GM12865 (cell line): ENCODE measurements around the gene SCAMP4.

Experiments used
- DNase-seq: peaks from one replicate; pipeline ENCODE4 v3.0.0; 2010; ENCODE audit warnings: low read depth
- H3K4me3 ChIP-seq: 2 replicates; pipeline ENCODE4 v1.5.1; 2011; ENCODE audit warnings: mild to moderate bottlenecking, low read depth, low read length, control low read depth
- CTCF ChIP-seq: IDR thresholded peaks from 2 replicates; pipeline ENCODE4 v1.5.1; 2011; ENCODE audit warnings: low read length, control low read depth, low read depth, inconsistent platforms; ENCODE audit not compliant: insufficient read depth; ENCODE audit errors: missing control alignments

Gene SCAMP4

GRCh38 chr19:1967087-1967608 is 61.9 kb downstream of the SCAMP4 start:
- H3K4me3 ChIP-seq: no peak overlapping the region
- TF ChIP-seq CTCF: no peak
- DNase-seq: no peak

- no peak for DNase-seq
- no peak overlapping the region for H3K4me3 ChIP-seq
- TF ChIP-seq CTCF: no peak
These were observed 63.3 kb downstream of the SCAMP4 start for GRCh38 chr19:1968279-1969175.

- no peak for DNase-seq
- no peak for TF ChIP-seq CTCF
- H3K4me3 ChIP-seq: no peak overlapping the region
These were observed 64.2 kb downstream of the SCAMP4 start for GRCh38 chr19:1969176-1970002.

- TF ChIP-seq CTCF: no peak
- no peak for DNase-seq
These were observed 65.0 kb downstream of the SCAMP4 start for GRCh38 chr19:1970003-1970805.

GRCh38 chr19:1970806-1971502 is 65.8 kb downstream of the SCAMP4 start:
- no peak for TF ChIP-seq CTCF
- H3K4me3 ChIP-seq: no peak overlapping the region
- no peak for DNase-seq

More at GRCh38 chr19:1970003-1970805, 65.0 kb downstream of the SCAMP4 start:
- H3K4me3 ChIP-seq: no peak overlapping the region

- no peak overlapping the region for H3K4me3 ChIP-seq
- TF ChIP-seq CTCF: no peak
- DNase-seq: no peak
These were observed 69.4 kb downstream of the SCAMP4 start for GRCh38 chr19:1974381-1975161.
